Activated T-helper 1 cell treated with anti-CD3 and anti-CD28 coated beads, Interleukin-2, amount 50 U/mL, for 16 hours (primary cell): ENCODE data around the gene PDE11A.
"Not testable (repeated sequence)": the region's sequence is repeated elsewhere in the genome, so short reads cannot be mapped to it uniquely, and the experiment has no call there.

Experiments used
- DNase-seq, 2 donors: peaks; one replicate each; pipeline ENCODE4 v3.0.0-alpha.2; 2020; ENCODE audit warnings: low read depth in 1 of 2, low spot score in 1 of 2

The PDE11A gene

DNA sequence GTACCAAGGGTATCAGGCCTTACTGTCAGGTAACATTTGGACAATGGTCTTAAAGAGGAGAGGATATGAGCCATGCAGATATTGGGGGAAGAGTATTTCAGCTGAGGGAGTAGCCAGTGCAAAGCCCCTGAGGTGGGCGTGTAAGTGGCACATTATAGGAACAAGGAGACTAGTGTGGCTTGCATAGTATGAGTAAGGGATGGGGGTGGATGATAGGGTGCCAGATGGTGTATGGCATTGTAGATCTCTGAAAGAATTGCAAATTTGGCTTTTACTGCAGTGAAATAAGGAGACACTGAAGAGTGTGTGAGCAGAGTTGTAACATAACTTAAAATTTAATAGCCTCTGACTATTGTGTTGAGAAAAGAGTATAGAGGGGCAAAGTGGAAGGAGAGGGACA lies 244.0 kb downstream of the PDE11A start:
- no peak for DNase-seq

DNA sequence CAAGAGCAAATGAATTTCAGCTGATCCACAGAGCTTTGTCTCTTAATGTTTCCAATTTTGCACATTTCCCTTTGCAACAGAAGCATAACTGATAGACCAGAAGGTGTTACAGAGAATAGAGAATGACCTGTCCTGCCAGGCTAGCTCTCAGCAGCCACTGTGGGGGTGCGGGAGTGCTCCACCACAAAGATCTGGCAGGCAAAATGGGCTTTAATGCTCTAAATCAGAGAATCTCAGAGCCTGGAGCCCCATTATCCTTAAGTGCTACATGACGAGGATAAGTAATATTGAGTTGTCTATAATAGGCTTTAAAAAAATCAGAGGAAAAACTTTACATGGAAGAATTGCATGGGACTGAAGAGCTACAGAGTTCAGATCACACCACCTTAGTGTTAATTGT lies 245.7 kb downstream of the PDE11A start:
- DNase-seq = no peak

DNA sequence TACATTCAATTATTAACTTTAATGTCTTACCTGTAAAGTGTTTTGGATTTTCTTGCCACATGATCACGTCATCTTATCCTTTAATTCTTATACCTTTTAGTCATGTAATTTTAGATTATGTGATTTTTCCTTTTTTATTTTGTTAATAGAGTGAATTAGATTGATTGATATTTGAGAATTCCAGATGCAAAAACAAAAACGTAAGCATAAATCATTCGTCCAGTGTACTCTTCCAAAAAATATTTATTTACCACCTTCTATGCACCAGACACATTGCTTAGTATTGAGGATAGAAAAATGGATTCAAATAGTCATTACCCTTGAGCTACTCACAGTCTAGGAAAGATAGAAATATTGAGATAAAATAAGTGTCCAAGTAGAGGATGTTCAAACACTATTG lies 249.6 kb downstream of the PDE11A start:
- DNase-seq = no peak

DNA sequence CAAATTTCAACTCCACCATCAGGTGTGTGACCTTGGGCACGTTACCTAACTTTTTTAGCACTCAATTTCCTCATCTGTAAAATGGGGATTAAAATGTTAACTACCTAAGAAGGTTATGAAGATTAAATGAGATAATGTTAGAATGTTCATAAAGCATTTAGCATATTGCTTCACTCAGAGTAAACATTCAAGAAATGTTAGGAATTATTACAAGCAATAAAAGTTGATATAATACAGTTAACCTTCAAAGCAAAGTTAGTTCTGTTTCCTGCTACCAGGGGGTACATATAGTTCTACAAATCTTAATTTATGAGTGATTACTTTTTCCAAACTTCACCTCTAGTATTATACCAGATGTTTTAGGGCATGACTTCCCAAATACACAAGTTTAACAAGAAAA lies 254.2 kb downstream of the PDE11A start:
- no peak for DNase-seq

DNA sequence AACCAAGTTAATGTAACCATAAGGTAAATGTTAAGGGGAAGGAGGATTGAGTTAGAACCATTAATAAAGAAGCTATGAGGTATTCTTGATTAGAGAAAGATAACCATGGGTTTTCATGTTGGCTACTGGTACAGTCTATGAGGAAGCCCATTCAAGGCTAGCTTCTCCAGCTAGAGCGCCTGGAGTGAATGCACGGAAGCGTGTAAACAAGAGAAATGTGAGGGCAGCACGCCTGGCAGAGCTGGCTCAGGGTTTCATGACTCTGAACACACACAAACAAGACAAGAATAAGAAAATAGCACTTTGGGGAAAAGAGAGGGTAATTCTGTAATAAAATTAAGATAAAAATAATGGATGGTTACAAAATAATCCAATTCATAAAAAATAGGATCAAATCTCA lies 255.3 kb downstream of the PDE11A start:
- DNase-seq = no peak

DNA sequence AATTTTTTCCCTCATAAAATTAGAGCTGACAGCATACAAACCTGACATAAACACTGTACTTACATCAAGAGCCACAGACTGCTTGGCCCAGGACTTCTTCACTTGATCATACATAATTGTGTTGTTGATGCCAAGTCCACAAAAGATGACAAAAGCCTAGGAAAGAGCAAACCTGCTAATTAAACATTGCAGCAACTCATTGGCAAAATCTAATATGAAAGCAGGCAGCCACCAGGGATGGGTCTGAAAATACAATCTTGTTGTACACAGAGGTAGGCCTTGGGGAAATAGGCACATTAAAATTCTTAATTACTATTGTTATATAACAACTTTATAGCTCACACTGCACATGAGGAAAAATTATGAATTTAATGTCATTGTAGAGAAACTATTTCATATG lies 255.8 kb downstream of the PDE11A start:
- DNase-seq = no peak

DNA sequence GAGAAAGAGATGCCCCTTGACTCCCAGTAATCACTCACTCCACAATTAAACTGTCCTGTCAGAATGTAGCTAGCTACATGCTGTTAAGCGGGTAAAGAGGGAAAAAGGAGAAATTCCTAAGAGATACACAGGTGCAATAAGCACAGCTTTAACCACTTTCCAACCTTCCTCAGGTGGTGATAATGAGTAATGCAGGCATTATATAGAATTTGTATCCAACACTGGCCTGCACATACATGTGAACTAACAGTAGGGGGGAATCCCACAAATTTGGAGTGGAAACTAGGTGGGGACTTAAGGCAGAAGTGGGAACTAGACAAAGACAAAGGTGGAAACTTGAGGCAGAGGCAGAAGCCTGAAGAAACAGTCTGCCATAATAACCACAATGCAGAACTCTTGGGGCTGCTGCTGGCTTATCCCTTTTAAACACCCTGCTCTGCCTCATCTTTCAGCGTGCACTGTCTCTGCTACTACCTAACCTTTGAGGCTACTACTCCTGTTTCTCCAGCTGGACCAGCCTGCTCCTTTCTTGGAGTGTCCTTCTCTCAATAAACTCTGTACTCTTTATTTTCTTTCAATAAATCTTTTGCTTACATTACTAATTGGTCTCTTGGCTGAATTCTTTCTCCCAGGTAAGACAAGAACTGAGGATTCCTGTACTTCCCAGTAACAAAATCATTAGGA lies 259.7 kb downstream of the PDE11A start:
- no peak for DNase-seq

DNA sequence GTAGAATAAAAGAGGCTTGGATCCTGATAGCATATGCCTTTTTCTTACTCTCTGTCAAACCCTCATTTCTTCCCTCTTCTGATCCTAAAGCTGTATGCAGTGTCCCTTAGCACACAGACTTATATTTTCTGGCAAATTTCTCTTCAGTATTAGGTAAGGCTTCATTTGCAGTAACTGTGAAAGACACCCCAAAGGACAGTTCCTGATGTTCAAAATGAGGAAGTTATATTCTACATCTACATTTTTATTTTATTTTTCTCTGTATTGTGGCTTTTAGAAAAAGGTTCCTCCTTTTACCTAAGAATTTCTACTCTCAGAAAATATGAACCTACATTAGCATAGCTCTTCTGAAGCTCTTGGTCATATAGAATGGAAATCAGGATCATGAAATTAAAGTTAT lies 261.7 kb downstream of the PDE11A start:
- no peak for DNase-seq

DNA sequence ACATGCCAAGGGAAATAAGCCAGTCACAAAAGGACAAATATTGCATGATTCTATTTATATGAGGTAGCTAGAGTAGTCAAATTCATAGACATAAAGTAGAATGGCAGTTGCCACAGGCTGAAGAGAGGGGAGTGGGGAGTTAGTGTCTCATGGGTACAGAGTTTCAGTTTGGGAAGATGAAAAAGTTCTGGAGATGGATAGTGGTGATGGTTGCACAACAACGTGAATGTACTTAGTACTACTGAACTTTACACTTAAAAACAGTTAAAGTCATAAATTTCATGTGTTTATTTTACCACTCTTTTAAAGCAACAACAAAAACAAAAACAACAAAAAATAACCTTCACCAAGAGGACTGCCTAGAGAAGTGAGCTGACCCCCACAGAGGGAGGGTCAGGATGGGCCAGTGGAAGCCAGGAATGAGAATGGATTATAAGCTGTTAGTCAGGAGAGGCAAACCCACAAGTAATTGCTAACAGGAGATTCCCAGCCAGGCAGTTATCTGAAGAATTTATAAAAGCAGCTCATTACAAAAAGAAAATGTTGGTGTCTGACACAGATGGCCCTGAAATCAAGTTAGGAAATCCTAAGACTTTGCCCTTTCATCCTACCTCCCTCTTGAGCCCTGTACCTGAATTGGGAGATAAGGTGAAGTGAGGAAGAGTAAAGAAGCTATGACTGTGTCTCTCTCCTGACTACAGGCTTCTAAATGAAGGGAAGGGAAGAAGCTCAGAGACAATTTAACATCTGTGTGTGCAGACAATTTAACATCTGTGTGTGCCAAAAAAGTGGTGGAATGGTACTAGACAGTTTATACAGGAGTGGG lies 263.4 kb downstream of the PDE11A start:
- DNase-seq = no peak

DNA sequence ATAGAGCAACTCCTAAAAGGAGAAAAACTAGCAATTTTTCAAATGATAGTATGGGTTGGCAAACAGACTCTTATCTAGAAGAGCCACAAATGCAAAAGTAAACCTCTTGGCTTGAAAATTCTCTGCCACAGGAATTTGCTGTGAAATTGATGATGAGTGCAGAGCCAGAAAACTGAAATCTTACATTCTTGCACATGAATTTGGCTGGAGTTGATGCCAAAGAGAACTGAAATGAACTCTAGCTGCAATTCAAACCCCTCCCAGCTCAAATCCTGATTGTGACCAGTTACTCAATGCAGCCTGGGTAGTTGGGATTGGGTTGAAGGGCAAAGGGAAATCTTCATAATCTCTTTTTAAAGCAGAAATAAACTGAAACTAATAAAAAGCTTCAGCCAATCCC lies 266.6 kb downstream of the PDE11A start:
- no peak for DNase-seq

DNA sequence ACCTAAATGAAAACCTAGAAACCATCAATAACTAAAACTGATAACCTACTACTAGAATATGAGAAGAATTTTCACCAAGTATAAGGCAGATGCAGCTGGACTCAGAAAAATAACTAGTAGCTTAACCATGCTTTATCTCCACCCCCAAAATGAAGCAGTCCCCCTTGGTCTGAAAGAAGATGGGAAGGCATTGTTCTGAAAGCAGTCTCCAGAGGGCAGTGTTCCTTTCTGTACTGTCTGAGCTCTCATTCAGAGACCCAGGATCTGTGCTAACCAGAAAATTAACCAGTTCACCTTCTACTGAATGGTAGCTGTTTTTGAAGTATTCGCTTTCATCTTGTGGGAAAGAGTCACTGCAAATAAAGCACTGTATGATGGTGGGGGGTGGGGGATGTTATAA lies 273.0 kb downstream of the PDE11A start:
- DNase-seq = no peak

DNA sequence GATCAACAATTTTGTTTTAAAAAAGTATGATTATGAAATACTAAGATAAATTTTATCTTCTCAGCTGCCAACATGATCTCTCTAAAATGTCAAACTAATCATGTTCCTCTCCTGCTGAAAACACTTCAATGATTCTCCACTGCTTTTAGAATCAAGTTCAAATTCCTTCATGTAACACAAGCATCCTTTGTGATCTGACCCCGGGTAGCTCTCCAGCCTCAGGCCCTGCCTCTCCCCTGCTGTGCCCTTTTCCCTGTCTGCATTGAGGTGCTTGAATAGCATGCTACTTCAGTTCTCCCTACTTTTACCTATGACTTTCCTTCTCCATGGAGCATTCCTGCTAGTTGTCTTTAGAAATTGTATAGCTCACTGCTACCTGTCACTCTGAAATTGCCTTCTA lies 274.8 kb downstream of the PDE11A start:
- DNase-seq = no peak

DNA sequence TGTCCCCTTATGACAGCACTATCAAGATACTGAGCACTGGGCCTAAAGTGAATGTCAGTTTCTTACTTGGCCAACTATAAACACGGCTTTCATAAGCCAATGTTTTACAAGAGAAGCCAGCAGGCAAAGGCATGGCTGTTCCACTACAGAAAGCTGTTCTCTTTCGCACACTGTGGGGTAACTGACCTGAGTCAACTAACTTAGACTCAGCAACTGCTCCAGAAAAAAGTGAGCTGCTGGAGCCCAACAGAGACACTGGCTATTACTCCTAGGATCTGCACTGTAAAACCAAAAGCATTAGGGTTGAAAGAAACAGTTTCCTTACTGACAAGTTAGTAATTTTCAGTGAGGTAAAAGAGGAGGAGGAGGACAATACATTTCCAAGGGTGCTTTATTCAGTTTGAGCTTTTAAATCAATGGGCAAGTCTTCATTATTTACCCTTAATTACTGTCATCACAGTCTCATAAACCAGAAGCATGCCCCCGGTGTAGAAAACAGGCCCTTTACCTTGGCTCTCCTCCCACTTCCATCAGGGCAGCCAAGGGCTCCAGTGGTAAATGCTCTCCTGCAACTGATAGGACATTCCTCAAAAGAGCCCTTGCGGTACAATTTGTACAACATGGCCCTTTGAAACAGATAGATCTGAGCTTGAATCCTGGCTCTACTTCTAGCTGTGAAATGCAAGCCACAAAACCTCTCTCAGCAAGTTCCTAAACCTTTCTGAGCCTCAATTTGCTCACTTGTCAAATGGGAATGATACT lies 275.7 kb downstream of the PDE11A start:
- no peak for DNase-seq

DNA sequence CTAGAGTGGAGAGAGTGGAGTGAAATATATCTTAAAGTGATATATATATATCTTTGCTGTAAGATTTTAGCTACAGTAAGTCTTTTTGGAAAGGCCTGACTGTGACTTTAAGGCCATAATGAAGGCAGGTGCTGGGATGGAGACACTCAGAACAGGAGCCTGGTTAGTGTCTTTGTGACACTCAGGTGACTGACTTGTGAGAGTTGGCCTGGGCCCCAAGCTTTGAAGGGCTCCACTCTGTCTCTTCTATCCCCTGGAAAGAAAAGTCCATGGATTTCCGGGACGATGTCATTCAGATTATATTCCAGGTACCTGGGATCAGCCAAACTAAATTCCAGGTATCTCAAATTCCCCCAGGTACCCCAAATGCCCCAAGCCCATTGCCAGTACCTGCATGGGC lies 276.6 kb downstream of the PDE11A start:
- DNase-seq = no peak

DNA sequence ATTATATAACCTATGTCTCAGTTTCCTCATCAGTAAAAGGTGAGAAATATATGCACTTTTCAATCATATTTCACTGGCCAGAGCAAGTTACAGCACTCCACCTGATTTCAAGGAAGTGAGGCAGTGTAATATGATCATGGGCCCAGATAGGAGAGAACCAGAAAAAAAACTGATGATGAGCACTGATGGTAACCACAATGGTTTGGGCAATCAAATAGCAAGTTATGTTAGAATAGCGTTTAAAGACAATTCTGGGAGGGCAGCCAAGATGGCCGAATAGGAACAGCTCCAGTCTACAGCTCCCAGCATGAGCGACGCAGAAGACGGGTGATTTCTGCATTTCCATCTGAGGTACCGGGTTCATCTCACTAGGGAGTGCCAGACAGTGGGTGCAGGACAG lies 287.4 kb downstream of the PDE11A start:
- not testable (repeated sequence) for DNase-seq

DNA sequence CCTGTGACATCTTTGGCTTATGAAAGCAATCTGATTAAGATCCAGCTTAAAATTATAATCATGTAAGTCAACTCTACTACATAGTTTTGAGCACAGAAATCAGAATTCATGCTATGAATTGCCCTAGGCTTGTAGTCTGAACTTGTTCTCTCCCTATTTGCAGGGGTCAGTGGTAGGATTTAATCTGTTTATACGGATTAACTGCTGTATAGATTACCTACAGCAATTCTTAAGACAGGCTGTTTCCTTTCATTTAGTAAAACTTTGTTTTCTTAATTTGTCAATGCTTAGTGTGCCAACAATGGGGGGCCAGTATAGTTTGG lies 287.9 kb downstream of the PDE11A start:
- no peak for DNase-seq

DNA sequence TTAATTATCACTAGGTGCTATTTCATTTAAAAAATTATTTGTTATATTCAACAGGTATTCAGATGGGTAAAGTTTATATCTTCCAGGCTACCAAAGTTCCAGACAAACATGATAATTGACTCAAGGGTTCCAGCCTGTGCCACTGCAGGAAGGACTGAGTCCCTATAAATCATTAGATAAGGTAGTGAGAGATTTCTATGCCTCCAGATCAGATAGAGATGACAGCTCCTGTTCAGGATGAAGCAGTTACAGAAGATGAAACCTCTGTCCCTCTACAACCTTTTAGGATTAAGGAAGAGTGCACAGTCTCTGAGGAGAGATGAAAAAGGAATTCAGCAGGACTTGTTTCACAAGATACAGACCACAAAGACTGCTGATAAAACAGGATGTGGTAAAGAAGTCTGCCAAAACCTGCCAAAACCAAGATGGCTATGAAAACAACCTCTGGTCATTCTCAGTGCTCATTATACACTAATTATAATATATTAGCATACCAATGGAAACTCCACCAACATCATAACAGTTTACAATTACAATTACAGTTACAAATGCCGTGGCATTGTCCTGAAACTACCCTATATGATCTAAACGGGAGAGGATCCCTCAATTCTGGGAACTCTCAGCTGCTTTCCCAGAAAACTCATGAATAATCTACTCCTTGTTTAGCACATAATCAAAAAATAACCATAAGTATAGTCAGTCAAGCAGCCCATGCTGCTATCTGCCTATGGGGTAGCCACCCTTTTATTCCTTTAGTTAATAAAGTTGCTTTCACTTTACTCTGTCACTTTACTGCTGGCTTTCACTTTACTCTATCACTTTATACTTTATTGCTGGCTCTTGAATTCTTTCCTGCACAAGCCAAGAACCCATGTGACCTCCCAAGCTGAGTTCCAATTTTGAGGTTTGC lies 288.5 kb downstream of the PDE11A start:
- DNase-seq = no peak

DNA sequence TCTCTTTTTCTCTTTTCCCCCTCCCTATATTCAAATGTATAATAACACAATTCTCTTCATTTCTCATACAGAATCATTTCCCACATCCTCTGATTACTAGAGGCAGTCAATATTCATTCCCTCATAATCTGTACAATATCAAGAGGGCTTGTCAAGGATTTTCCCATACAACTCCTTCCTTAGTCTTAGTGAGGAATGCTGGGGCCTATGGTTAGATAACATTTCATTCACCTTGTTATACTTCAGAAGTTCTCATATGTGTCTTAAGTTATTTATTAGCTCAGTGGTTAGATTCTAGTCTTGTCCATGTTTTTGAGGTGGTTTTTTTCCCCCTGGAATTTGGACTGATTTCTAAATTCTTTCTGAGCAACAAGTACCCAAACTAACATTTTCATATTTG lies 289.5 kb downstream of the PDE11A start:
- no peak for DNase-seq

DNA sequence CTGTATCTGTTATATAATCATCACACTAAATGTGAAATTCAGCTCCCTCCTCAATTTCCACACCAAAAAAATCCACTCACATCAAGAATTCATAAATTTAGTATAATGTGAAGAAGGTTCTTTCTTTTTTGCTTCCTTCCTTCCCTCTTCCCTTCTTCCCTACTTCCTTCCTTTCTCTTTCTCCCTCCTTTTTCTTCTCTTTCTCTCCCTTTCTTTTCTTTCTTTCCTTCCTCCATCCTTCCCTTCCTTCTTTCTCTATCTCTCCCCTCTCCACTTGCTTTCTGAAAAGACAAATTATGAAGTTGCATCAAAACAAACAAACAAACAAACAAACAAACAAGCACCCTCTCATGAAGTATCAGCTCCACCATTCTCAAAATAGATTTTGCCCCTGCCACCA lies 290.0 kb downstream of the PDE11A start:
- DNase-seq = no peak

DNA sequence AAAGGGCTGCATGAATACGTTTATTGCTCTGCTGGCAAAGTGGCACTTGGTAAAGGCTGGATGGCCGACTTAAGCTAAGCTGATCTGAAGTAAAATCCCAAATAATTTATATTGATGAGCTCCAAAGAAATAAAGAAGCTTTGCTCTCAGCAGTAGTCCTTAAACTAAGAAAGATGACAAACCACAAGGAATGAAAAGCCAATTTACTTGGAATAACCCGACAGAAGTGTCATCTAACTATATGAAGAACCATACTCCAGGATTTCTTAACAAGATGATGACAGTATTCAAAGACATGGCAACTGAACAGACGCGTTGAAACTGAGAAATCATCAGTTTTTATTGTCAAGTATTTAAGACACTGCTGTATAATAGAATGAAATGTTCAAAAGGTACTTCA lies 294.1 kb downstream of the PDE11A start:
- DNase-seq = no peak

DNA sequence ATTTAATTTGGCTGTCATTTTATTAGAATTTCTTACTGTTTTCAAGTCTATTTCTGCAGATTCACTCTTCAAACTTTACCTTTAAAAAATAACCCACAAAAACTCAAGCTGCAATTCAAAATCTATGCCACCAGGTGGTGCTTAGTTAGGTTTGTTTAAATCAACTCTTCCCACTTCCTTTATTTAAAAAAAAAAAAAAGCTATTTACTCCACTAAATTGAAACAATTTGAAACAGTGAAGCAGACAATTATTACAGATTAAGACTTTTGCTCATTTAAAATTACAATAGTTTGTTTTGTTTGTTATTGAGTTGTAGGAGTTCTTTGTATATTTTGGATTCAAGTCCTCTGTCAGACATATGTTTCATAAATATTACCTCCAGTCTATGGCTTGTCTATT lies 300.0 kb downstream of the PDE11A start:
- no peak for DNase-seq
